ENCODE measurements around the gene STAT4.

Gene STAT4

GRCh38 chr2:191144217-191144616, 6.6 kb downstream of the STAT4 start:
- H3K4me3 ChIP-seq (ENCODE audit: control insufficient read depth, low read depth, low read length), result no peak overlapping the region
- TF ChIP-seq CTCF (IDR thresholded peaks at IDR 0.05; ENCODE audit: control insufficient read depth, insufficient read depth, low read depth, low read length, missing control alignments), result no peak
- no peak for DNase-seq (ENCODE audit: low read depth)

GRCh38 chr2:191143791-191144190, 7.0 kb downstream of the STAT4 start:
- no peak overlapping the region for H3K4me3 ChIP-seq (ENCODE audit: control insufficient read depth, low read depth, low read length)
- TF ChIP-seq CTCF (IDR thresholded peaks at IDR 0.05; ENCODE audit: control insufficient read depth, insufficient read depth, low read depth, low read length, missing control alignments), result no peak
- DNase-seq (ENCODE audit: low read depth), result no peak

- no peak for TF ChIP-seq CTCF (IDR thresholded peaks at IDR 0.05; ENCODE audit: control insufficient read depth, insufficient read depth, low read depth, low read length, missing control alignments)
- DNase-seq (ENCODE audit: low read depth), result no peak
- H3K4me3 ChIP-seq (ENCODE audit: control insufficient read depth, low read depth, low read length), result no peak overlapping the region
Observed at GRCh38 chr2:191128911-191129304, 21.9 kb downstream of the STAT4 start.

- no peak for DNase-seq (ENCODE audit: low read depth)
- TF ChIP-seq CTCF (IDR thresholded peaks at IDR 0.05; ENCODE audit: control insufficient read depth, insufficient read depth, low read depth, low read length, missing control alignments), result no peak
- no peak overlapping the region for H3K4me3 ChIP-seq (ENCODE audit: control insufficient read depth, low read depth, low read length)
Observed at GRCh38 chr2:191128172-191128910, 22.5 kb downstream of the STAT4 start.

GRCh38 chr2:191127235-191127634, 23.6 kb downstream of the STAT4 start:
- no peak for DNase-seq (ENCODE audit: low read depth)
- TF ChIP-seq CTCF (IDR thresholded peaks at IDR 0.05; ENCODE audit: control insufficient read depth, insufficient read depth, low read depth, low read length, missing control alignments), result no peak
- no peak overlapping the region for H3K4me3 ChIP-seq (ENCODE audit: control insufficient read depth, low read depth, low read length)

DNA sequence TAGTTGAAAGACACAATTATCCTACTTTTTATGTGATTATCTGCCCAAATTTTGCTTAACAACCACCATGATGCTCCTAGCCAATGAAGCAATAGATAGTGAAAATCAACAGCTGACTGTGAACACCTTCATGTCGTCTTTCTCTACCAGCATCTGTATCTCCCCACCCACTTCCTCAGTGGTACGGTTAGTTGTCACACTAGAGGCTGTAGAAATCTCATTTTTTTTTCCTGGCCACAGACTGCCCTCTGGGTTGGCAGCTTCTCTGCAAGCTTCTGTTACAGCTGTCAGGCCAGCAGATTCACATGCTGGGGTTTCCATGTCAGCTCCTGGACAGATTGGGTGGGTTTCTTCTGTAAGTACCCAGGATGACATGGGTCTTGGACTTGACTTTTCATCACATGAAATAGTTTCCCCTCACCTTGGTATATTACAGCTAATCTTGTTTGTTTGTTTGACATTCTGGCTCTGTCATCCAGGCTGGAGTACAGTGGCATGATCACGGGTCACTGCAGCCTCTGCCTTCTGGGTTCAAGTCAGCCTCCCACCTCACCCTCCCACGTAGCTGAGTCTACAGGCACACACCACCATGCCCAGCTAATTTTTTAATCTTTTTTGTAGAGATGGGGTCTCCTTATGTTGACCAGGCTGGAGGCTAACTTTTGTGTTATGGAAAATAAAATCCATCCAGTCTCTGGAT, 24.3 kb downstream of the STAT4 start:
- H3K4me3 ChIP-seq (ENCODE audit: control insufficient read depth, low read depth, low read length), result no peak overlapping the region
- no peak for DNase-seq (ENCODE audit: low read depth)
- TF ChIP-seq CTCF (IDR thresholded peaks at IDR 0.05; ENCODE audit: control insufficient read depth, insufficient read depth, low read depth, low read length, missing control alignments), result no peak

Data from AG09309 (cell line).